ENCODE data around the gene FUT6.

DNA sequence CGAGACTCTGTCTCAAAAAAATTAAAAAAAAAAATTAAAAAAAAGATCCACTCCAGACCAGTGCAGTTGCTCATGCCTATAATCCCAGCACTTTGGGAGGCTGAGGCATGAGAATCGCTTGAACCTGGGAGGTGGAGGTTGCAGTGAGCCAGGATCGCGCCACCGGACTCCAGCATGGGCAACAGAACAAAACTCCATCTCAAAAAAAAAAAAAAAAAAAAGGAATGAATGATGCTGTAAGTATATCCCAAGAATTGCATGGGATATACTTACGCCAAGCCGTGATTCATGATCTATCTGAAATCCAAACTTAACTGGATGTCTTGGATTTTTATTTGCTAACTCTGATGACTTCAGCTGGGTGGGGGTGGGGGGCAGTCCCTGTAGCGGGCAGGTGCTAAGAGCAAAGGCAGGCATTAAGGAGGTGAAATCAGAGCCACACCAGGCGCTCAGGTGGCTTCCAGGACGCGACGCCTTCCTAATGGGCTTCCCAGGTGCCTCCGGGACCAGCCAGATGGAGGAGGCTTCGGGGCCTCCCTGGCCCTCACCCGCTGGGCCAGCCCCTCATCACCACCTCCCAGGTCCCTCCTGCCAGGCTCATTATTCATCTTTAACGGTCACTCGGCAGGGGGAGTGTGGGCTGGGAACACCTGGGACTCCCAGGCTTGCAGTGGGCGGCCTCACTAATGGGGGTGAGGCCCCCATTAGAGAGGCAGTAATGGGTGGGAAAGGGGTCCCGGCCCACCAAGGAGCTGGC, 42.2 kb upstream of the FUT6 start:
- TF ChIP-seq, protein P1, sequence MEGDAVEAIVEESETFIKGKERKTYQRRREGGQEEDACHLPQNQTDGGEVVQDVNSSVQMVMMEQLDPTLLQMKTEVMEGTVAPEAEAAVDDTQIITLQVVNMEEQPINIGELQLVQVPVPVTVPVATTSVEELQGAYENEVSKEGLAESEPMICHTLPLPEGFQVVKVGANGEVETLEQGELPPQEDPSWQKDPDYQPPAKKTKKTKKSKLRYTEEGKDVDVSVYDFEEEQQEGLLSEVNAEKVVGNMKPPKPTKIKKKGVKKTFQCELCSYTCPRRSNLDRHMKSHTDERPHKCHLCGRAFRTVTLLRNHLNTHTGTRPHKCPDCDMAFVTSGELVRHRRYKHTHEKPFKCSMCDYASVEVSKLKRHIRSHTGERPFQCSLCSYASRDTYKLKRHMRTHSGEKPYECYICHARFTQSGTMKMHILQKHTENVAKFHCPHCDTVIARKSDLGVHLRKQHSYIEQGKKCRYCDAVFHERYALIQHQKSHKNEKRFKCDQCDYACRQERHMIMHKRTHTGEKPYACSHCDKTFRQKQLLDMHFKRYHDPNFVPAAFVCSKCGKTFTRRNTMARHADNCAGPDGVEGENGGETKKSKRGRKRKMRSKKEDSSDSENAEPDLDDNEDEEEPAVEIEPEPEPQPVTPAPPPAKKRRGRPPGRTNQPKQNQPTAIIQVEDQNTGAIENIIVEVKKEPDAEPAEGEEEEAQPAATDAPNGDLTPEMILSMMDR (conservative IDR thresholded peaks at IDR 0.05; ENCODE audit: low read length) = no peak
- no peak for TF ChIP-seq EZH2phosphoT487 (IDR thresholded peaks at IDR 0.05; ENCODE audit: borderline replicate concordance, low read depth, low read length)
